Measurements from ENCODE around the gene MIOS.

MIOS gene

GRCh38 chr7:7609330-7609729, 42.6 kb downstream of the MIOS start:
- no peaks in the 10 kb centered on the region for H3K27me3 ChIP-seq (ENCODE audit: control insufficient read depth, insufficient read depth, low read length)
- no peak overlapping the region for H3K27ac ChIP-seq (ENCODE audit: low read depth, low read length)
- peaks cover 3% of the 10 kb centered on the region for H3K36me3 ChIP-seq (ENCODE audit: control insufficient read depth, insufficient read depth, low read length)
- no peaks in the 10 kb centered on the region for H3K4me1 ChIP-seq (ENCODE audit: control insufficient read depth, insufficient read depth, low read length)
- no peak overlapping the region for H3K4me3 ChIP-seq (ENCODE audit: low read length)
- no peak overlapping the region for H3K9ac ChIP-seq (ENCODE audit: low read length)

GRCh38 chr7:7612519-7612918, 45.8 kb downstream of the MIOS start:
- no peaks in the 10 kb centered on the region for H3K4me1 ChIP-seq (ENCODE audit: control insufficient read depth, insufficient read depth, low read length)
- H3K4me3 ChIP-seq (ENCODE audit: low read length) = no peak overlapping the region
- no peaks in the 10 kb centered on the region for H3K27me3 ChIP-seq (ENCODE audit: control insufficient read depth, insufficient read depth, low read length)
- H3K27ac ChIP-seq (ENCODE audit: low read depth, low read length) = no peak overlapping the region
- H3K9ac ChIP-seq (ENCODE audit: low read length) = no peak overlapping the region
- H3K36me3 ChIP-seq (ENCODE audit: control insufficient read depth, insufficient read depth, low read length) = no peaks in the 10 kb centered on the region

DNA sequence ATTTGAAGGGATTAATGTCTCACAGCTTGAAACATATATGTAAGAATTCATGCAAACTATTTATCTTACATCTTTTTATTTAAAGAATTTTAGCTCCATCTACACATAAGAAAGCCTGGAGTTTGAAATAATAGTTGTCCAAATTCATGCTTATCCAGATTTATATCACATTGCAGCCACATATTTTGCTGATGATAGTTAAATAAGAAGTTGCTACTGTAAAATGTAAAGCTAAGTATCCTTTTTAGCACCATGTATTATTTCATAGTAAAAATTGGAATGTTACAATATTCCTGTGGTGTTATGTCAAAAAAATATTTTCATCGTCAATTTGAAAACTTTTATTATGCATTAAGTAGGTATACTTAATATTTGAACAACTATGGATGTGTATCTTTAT, 46.5 kb downstream of the MIOS start:
- Histone ChIP-seq H3K36me3 (ENCODE audit: control insufficient read depth, insufficient read depth, low read length) (no peaks in the 10 kb centered on the region), H3K9ac (ENCODE audit: low read length) (no peak overlapping the region), H3K27ac (ENCODE audit: low read depth, low read length) (no peak overlapping the region), H3K27me3 (ENCODE audit: control insufficient read depth, insufficient read depth, low read length) (no peaks in the 10 kb centered on the region), H3K4me1 (ENCODE audit: control insufficient read depth, insufficient read depth, low read length) (no peaks in the 10 kb centered on the region), H3K4me3 (ENCODE audit: low read length) (no peak overlapping the region)

DNA sequence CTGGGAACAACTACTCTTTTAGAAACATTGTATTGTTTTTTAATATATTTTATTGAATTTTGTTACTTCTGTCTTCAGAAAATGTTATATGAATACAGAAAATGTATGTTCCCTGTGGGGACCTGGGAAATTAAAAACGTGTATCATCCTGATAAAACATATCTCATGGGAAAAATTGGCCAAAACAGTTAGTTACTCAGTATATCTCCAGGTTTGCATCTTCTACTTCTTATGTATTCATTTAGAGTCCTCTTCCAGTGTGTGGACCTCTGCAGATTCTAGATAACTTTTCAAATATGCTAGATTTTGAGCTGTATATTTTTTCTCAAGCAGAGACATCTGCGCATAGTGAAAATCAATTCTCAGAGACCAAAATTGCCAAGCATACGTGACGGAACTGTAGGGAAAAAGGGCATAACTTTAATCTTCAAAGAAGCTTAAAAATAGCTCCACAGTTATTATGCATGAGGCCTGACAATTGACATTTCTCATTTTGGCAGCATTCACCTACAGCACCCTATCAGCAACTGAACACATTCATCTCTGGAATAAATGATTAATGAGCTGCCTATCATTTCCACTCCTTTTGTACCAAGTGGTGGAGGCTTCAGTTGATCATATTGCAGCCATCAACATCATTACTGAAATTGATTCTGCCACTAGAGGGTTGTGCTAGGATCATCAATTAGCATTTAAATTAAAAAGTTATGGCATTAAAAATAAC, 47.5 kb downstream of the MIOS start:
- Histone ChIP-seq H3K4me1 (ENCODE audit: control insufficient read depth, insufficient read depth, low read length) (no peaks in the 10 kb centered on the region), H3K27me3 (ENCODE audit: control insufficient read depth, insufficient read depth, low read length) (no peaks in the 10 kb centered on the region), H3K4me3 (ENCODE audit: low read length) (no peak overlapping the region), H3K36me3 (ENCODE audit: control insufficient read depth, insufficient read depth, low read length) (no peaks in the 10 kb centered on the region), H3K9ac (ENCODE audit: low read length) (no peak overlapping the region), H3K27ac (ENCODE audit: low read depth, low read length) (no peak overlapping the region)

- Histone ChIP-seq H3K4me3 (ENCODE audit: low read length) (no peak overlapping the region), H3K4me1 (ENCODE audit: control insufficient read depth, insufficient read depth, low read length) (no peaks in the 10 kb centered on the region), H3K36me3 (ENCODE audit: control insufficient read depth, insufficient read depth, low read length) (no peaks in the 10 kb centered on the region), H3K9ac (ENCODE audit: low read length) (no peak overlapping the region), H3K27ac (ENCODE audit: low read depth, low read length) (no peak overlapping the region), H3K27me3 (ENCODE audit: control insufficient read depth, insufficient read depth, low read length) (no peaks in the 10 kb centered on the region)
Observed at GRCh38 chr7:7617550-7617949, 50.9 kb downstream of the MIOS start.

GRCh38 chr7:7618410-7618809, 51.7 kb downstream of the MIOS start:
- Histone ChIP-seq H3K4me3 (ENCODE audit: low read length) (no peak overlapping the region), H3K4me1 (ENCODE audit: control insufficient read depth, insufficient read depth, low read length) (no peaks in the 10 kb centered on the region), H3K9ac (ENCODE audit: low read length) (no peak overlapping the region), H3K36me3 (ENCODE audit: control insufficient read depth, insufficient read depth, low read length) (no peaks in the 10 kb centered on the region), H3K27me3 (ENCODE audit: control insufficient read depth, insufficient read depth, low read length) (no peaks in the 10 kb centered on the region), H3K27ac (ENCODE audit: low read depth, low read length) (no peak overlapping the region)

DNA sequence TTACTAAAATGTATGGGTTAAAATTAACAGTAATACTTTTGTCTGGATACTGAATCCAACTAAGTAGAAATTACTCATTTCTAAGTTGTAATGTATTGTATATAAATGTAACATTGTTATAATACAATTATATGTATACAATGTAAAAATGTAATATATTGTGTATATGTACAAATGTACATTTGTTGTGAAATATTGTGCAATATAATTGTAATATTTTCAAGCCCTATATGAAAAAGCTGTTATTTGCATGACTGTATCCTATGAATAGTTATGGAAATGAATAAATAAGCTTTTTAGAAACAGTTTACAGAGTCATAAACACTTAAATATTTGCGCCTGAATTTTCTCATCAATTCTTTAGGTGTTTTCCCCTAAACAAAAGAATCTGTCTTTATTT, 53.6 kb downstream of the MIOS start:
- H3K9ac ChIP-seq (ENCODE audit: low read length) = no peak overlapping the region
- H3K27me3 ChIP-seq (ENCODE audit: control insufficient read depth, insufficient read depth, low read length) = no peaks in the 10 kb centered on the region

GRCh38 chr7:7620644-7621210, 54.0 kb downstream of the MIOS start:
- no peak overlapping the region for H3K4me3 ChIP-seq (ENCODE audit: low read length)
- H3K27ac ChIP-seq (ENCODE audit: low read depth, low read length) = no peak overlapping the region
- no peaks in the 10 kb centered on the region for H3K4me1 ChIP-seq (ENCODE audit: control insufficient read depth, insufficient read depth, low read length)
- H3K27me3 ChIP-seq (ENCODE audit: control insufficient read depth, insufficient read depth, low read length) = no peaks in the 10 kb centered on the region
- H3K36me3 ChIP-seq (ENCODE audit: control insufficient read depth, insufficient read depth, low read length) = no peaks in the 10 kb centered on the region
- no peak overlapping the region for H3K9ac ChIP-seq (ENCODE audit: low read length)

More for the DNA sequence above, 53.6 kb downstream of the MIOS start:
- no peak overlapping the region for H3K4me3 ChIP-seq (ENCODE audit: low read length)
- no peaks in the 10 kb centered on the region for H3K4me1 ChIP-seq (ENCODE audit: control insufficient read depth, insufficient read depth, low read length)
- H3K27ac ChIP-seq (ENCODE audit: low read depth, low read length) = no peak overlapping the region
- H3K36me3 ChIP-seq (ENCODE audit: control insufficient read depth, insufficient read depth, low read length) = no peaks in the 10 kb centered on the region

- H3K4me3 ChIP-seq (ENCODE audit: low read length) = no peak overlapping the region
Observed at GRCh38 chr7:7628476-7628875, 61.8 kb downstream of the MIOS start.

GRCh38 chr7:7630626-7631329, 64.1 kb downstream of the MIOS start:
- Histone ChIP-seq H3K4me3 (ENCODE audit: low read length) (no peak overlapping the region), H3K27me3 (ENCODE audit: control insufficient read depth, insufficient read depth, low read length) (no peaks in the 10 kb centered on the region), H3K27ac (ENCODE audit: low read depth, low read length) (no peak overlapping the region), H3K9ac (ENCODE audit: low read length) (no peak overlapping the region), H3K36me3 (ENCODE audit: control insufficient read depth, insufficient read depth, low read length) (peaks cover 2% of the 10 kb centered on the region), H3K4me1 (ENCODE audit: control insufficient read depth, insufficient read depth, low read length) (no peaks in the 10 kb centered on the region)

More at GRCh38 chr7:7628476-7628875, 61.8 kb downstream of the MIOS start:
- no peak overlapping the region for H3K27ac ChIP-seq (ENCODE audit: low read depth, low read length)
- no peak overlapping the region for H3K9ac ChIP-seq (ENCODE audit: low read length)
- H3K36me3 ChIP-seq (ENCODE audit: control insufficient read depth, insufficient read depth, low read length) = no peaks in the 10 kb centered on the region
- H3K4me1 ChIP-seq (ENCODE audit: control insufficient read depth, insufficient read depth, low read length) = no peaks in the 10 kb centered on the region
- H3K27me3 ChIP-seq (ENCODE audit: control insufficient read depth, insufficient read depth, low read length) = no peaks in the 10 kb centered on the region

DNA sequence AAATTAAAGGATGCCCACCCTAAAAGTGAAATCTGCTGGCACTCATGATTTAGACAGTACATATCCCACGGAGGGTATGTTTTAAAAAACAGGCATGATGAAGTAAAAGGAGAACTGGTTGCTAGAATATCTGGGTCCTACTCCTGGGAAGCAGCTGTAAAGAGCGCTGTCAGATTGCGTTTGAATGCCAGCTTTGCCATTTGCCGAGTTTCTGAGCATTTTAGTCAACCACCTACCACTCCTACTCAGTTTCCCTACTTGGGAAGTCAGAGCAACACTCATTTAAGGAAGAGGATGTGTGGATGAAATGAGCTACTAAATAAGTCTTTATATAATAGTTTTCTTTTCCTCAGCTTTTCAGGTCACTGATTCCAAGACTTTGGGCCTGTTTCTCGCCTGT, 72.7 kb downstream of the MIOS start:
- Histone ChIP-seq H3K27ac (ENCODE audit: low read depth, low read length) (peak overlapping the region; percentile 68), H3K4me1 (ENCODE audit: control insufficient read depth, insufficient read depth, low read length) (peaks cover 5% of the 10 kb centered on the region), H3K9ac (ENCODE audit: low read length) (peak overlapping the region; percentile 22), H3K27me3 (ENCODE audit: control insufficient read depth, insufficient read depth, low read length) (no peaks in the 10 kb centered on the region), H3K4me3 (ENCODE audit: low read length) (peak overlapping the region; percentile 83), H3K36me3 (ENCODE audit: control insufficient read depth, insufficient read depth, low read length) (peaks cover 2% of the 10 kb centered on the region)

DNA sequence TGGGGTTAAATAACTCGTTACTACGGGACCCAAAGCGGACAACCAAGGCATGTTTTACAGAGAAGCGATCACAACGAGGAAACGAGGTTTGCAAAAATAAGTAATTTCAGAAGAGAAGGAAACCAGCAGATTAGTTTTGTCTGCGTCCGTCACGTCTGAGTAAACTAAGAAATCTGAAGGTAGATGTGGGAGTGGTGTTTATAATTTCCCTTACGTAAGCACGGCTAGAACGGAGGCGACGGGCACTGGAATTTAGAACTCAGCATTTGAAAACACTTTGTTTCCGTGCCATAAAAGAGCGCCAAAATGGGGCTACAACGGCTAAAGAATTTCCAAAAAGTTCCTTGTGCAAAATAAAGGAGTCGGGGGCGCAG, 73.2 kb downstream of the MIOS start:
- Histone ChIP-seq H3K27ac (ENCODE audit: low read depth, low read length) (peak overlapping the region; percentile 68), H3K36me3 (ENCODE audit: control insufficient read depth, insufficient read depth, low read length) (peaks cover 2% of the 10 kb centered on the region), H3K9ac (ENCODE audit: low read length) (peak overlapping the region; percentile 71), H3K4me3 (ENCODE audit: low read length) (peak overlapping the region; percentile 83), H3K4me1 (ENCODE audit: control insufficient read depth, insufficient read depth, low read length) (peaks cover 5% of the 10 kb centered on the region), H3K27me3 (ENCODE audit: control insufficient read depth, insufficient read depth, low read length) (no peaks in the 10 kb centered on the region)
